HG02642 (cell line): ENCODE results near the gene TTC36.
"Not testable (repeated sequence)": the region's sequence is repeated elsewhere in the genome, so short reads cannot be mapped to it uniquely, and the experiment has no call there.

ENCODE experiments used
- ATAC-seq: cut with Tn5 transposase; IDR thresholded peaks from one replicate; pipeline ENCODE4 v1.9.1; 2021; ENCODE audit warnings: mild to moderate bottlenecking; ENCODE audit not compliant: unreplicated experiment, poor library complexity

The TTC36 gene

GRCh38 chr11:118574636-118575035 lies 47.4 kb downstream of the TTC36 start:
- no peak for ATAC-seq

GRCh38 chr11:118577995-118578394 lies 50.7 kb downstream of the TTC36 start:
- not testable (repeated sequence) for ATAC-seq
